Measurements from ENCODE around the gene DOCK4. TPM values are rescaled to one million over a fixed set of nuclear protein-coding genes. Genes with fewer than 3 reads are reported as not detected.

The DOCK4 gene
- total and polyA plus RNA-seq, 10 of the 15 experiments (the other 5 are each of a cell fraction or from before 2014, with no cell fraction given): 0.03 to 0.73 (median 0.38) TPM

DNA sequence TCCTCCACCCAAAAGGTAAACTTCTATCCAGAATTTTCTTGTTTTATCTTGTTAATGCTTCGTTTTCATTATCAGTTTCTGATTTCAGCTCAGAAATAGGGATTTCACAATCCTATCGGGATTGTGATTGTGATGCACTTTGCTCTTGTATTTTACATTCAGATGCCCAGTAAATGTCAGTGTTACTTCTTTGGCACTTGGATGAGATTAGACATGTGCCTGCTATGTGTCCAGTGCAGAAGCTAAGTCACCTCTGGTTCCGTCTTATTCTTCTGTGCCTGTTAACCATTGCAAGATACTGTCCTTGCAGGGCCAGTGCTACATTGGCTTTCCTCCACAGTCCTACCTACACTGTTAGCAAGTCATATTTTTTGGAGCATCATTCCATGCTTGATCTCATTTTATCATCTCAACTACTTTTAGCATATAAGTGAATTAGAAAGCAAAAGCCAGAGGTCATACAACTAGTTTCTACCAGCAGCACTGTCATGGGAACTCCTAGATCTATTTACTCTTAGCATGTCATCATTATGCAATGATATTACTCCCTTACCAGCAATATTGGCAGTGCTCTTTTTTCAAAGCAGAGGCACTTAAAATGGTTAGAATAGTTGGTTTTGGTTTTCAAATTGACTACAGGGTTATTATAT is 27.0 kb upstream of the DOCK4 start:
- no peak for TF ChIP-seq RAD21 (IDR thresholded peaks at IDR 0.05; ENCODE audit: insufficient read depth, low read depth, low read length)
- TF ChIP-seq TBL1XR1 (IDR thresholded peaks at IDR 0.05; ENCODE audit: low read depth, low read length): no peak
- TF ChIP-seq BRCA1 (IDR thresholded peaks at IDR 0.05; ENCODE audit: low read depth, low read length): no peak
- TF ChIP-seq, protein P1, sequence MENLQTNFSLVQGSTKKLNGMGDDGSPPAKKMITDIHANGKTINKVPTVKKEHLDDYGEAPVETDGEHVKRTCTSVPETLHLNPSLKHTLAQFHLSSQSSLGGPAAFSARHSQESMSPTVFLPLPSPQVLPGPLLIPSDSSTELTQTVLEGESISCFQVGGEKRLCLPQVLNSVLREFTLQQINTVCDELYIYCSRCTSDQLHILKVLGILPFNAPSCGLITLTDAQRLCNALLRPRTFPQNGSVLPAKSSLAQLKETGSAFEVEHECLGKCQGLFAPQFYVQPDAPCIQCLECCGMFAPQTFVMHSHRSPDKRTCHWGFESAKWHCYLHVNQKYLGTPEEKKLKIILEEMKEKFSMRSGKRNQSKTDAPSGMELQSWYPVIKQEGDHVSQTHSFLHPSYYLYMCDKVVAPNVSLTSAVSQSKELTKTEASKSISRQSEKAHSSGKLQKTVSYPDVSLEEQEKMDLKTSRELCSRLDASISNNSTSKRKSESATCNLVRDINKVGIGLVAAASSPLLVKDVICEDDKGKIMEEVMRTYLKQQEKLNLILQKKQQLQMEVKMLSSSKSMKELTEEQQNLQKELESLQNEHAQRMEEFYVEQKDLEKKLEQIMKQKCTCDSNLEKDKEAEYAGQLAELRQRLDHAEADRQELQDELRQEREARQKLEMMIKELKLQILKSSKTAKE (IDR thresholded peaks at IDR 0.05; ENCODE audit: low read depth, poor library complexity, severe bottlenecking): no peak
- TF ChIP-seq, protein P2, sequence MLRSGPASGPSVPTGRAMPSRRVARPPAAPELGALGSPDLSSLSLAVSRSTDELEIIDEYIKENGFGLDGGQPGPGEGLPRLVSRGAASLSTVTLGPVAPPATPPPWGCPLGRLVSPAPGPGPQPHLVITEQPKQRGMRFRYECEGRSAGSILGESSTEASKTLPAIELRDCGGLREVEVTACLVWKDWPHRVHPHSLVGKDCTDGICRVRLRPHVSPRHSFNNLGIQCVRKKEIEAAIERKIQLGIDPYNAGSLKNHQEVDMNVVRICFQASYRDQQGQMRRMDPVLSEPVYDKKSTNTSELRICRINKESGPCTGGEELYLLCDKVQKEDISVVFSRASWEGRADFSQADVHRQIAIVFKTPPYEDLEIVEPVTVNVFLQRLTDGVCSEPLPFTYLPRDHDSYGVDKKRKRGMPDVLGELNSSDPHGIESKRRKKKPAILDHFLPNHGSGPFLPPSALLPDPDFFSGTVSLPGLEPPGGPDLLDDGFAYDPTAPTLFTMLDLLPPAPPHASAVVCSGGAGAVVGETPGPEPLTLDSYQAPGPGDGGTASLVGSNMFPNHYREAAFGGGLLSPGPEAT (IDR thresholded peaks at IDR 0.05; ENCODE audit: low read depth): no peak
- TF ChIP-seq ESRRA (IDR thresholded peaks at IDR 0.05; ENCODE audit: low read length): no peak
- TF ChIP-seq CHD2 (IDR thresholded peaks at IDR 0.05; ENCODE audit: borderline replicate concordance, low read depth, low read length): no peak
- TF ChIP-seq MTA3 (IDR thresholded peaks at IDR 0.05; ENCODE audit: borderline replicate concordance, low read length): no peak
- TF ChIP-seq RCOR1 (conservative IDR thresholded peaks at IDR 0.05; ENCODE audit: low read depth, low read length): no peak
- TF ChIP-seq SMAD1 (IDR thresholded peaks at IDR 0.05; ENCODE audit: low read depth, partially characterized antibody): no peak
- no peak for TF ChIP-seq MEF2A (IDR thresholded peaks at IDR 0.05; ENCODE audit: insufficient read depth, low read depth, low read length)
- TF ChIP-seq SIN3A (IDR thresholded peaks at IDR 0.05; ENCODE audit: low read depth, low read length): no peak
- TF ChIP-seq NFYB (IDR thresholded peaks at IDR 0.05; ENCODE audit: insufficient read depth, low read depth, low read length): no peak
- Histone ChIP-seq H3K9me3 (replicated peaks; ENCODE audit: control insufficient read depth, insufficient read depth, low read length) (no peaks in the 10 kb centered on the region), H3K9ac (ENCODE audit: control insufficient read depth, insufficient read depth, low read length) (no peak overlapping the region), H3K27ac (ENCODE audit: control insufficient read depth, insufficient read depth) (no peak overlapping the region), H2AFZ (ENCODE audit: control insufficient read depth, low read depth, low read length) (no peak overlapping the region), H3K36me3 (ENCODE audit: control insufficient read depth in 2 of 2, insufficient read depth in 2 of 2, low read length in 1 of 2) (no peaks in the 10 kb centered on the region), H3K79me2 (ENCODE audit: control insufficient read depth, insufficient read depth, low read length) (no peaks in the 10 kb centered on the region; the same call in 1 of the 2 replicates), H3K4me2 (ENCODE audit: control insufficient read depth, insufficient read depth) (no peak overlapping the region), H4K20me1 (ENCODE audit: control insufficient read depth, insufficient read depth) (no peaks in the 10 kb centered on the region; the same call in 1 of the 2 replicates), H3K4me1 (ENCODE audit: control insufficient read depth, insufficient read depth, low read length) (no peaks in the 10 kb centered on the region), H3K4me3 (no peak overlapping the region), H3K27me3 (replicated peaks in 1 of 2; ENCODE audit: control insufficient read depth in 2 of 2, insufficient read depth in 2 of 2, low read length in 1 of 2) (no peaks in the 10 kb centered on the region)
- WGBS (ENCODE audit: insufficient coverage, insufficient replicate concordance, low lambda C conversion rate, missing lambda C conversion rate): 94% methylated on average over 3 of the region's 3 CpGs
- ATAC-seq: no peak
- ChIA-PET CTCF (no interaction called here), RAD21 (ENCODE audit: unreplicated experiment) (no interaction called here), SMC1A (ENCODE audit: uncharacterized antibody, unreplicated experiment) (no interaction called here), POLR2A (no interaction called here)
- BruUV-seq (replicated peaks): no TSS peak
- in situ Hi-C loops (cut with MboI): no loop called here
- FAIRE-seq: no peak
- no peak for DNase-seq (ENCODE audit: low read depth, low spot score)
- intact Hi-C loops (cut with micrococcal nuclease; ENCODE audit: unreplicated experiment): no loop called here
